Measurements from ENCODE around the gene AFF3. TPM values are rescaled to one million over a fixed set of nuclear protein-coding genes. Genes with fewer than 3 reads are reported as not detected.

Gene AFF3
- total RNA-seq, 1 experiment from 2014 or later, result not detected

DNA sequence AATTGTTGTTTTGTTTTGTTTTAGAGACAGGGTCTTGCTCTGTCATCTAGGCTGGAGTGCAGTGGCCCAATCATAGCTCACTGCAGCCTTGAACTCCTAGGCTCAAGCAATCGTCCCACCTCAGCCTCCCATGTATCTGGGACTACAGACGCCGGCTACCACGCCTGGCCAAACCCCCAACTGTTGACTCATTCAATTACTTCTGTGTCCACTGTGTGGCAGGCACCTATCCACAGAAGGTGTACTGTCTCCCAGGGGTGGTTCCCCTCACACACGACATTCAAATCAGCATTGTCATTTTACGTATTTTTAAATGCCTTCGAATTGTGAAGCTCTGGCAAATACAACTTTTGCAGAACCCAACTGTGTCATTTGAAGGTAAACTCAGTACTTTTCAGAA is 464.6 kb downstream of the AFF3 start:
- no peaks in the 10 kb centered on the region for H3K4me1 ChIP-seq (ENCODE audit: insufficient read depth, low read length, poor library complexity, severe bottlenecking)
- intact Hi-C loops (cut with micrococcal nuclease; ENCODE audit: unreplicated experiment), result no loop called here
- POLR2A ChIA-PET (ENCODE audit: low non-redundant PET), result interaction anchor here (0.7 kb wide), 1 partner anchor 811 kb away, joined by 11 read pairs; no protein-coding TSS in a partner anchor
- no TSS peak for BruUV-seq (replicated peaks)
- no peaks in the 10 kb centered on the region for H3K9me3 ChIP-seq (ENCODE audit: low read depth, low read length, poor library complexity, severe bottlenecking)
- TF ChIP-seq EZH2 (IDR thresholded peaks at IDR 0.05; ENCODE audit: borderline replicate concordance, low read depth, low read length, poor library complexity, severe bottlenecking), result no peak
- TF ChIP-seq, protein P1, sequence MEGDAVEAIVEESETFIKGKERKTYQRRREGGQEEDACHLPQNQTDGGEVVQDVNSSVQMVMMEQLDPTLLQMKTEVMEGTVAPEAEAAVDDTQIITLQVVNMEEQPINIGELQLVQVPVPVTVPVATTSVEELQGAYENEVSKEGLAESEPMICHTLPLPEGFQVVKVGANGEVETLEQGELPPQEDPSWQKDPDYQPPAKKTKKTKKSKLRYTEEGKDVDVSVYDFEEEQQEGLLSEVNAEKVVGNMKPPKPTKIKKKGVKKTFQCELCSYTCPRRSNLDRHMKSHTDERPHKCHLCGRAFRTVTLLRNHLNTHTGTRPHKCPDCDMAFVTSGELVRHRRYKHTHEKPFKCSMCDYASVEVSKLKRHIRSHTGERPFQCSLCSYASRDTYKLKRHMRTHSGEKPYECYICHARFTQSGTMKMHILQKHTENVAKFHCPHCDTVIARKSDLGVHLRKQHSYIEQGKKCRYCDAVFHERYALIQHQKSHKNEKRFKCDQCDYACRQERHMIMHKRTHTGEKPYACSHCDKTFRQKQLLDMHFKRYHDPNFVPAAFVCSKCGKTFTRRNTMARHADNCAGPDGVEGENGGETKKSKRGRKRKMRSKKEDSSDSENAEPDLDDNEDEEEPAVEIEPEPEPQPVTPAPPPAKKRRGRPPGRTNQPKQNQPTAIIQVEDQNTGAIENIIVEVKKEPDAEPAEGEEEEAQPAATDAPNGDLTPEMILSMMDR (conservative IDR thresholded peaks at IDR 0.05; ENCODE audit: low read depth, low read length), result no peak
- DNase-seq (ENCODE audit: low spot score), result no peak
- H3K36me3 ChIP-seq (ENCODE audit: insufficient read depth, low read length, poor library complexity, severe bottlenecking), result no peaks in the 10 kb centered on the region
- no peak overlapping the region for H3K27ac ChIP-seq (ENCODE audit: low read depth, low read length, poor library complexity, severe bottlenecking)
- no peak overlapping the region for H3K4me3 ChIP-seq (ENCODE audit: low read depth, low read length, poor library complexity, severe bottlenecking)
- CTCF ChIA-PET, result no interaction called here
- H3K27me3 ChIP-seq (replicated peaks; ENCODE audit: insufficient read depth, low read depth, low read length, poor library complexity), result peaks cover 2% of the 10 kb centered on the region

GRCh38 chr2:99675130-99675661 is 467.2 kb downstream of the AFF3 start:
- CTCF ChIA-PET, result no interaction called here
- Histone ChIP-seq H3K9me3 (ENCODE audit: low read depth, low read length, poor library complexity, severe bottlenecking) (no peaks in the 10 kb centered on the region), H3K4me1 (ENCODE audit: insufficient read depth, low read length, poor library complexity, severe bottlenecking) (no peaks in the 10 kb centered on the region), H3K4me3 (ENCODE audit: low read depth, low read length, poor library complexity, severe bottlenecking) (no peak overlapping the region), H3K36me3 (ENCODE audit: insufficient read depth, low read length, poor library complexity, severe bottlenecking) (no peaks in the 10 kb centered on the region), H3K27me3 (replicated peaks; ENCODE audit: insufficient read depth, low read depth, low read length, poor library complexity) (peaks cover 8% of the 10 kb centered on the region), H3K27ac (ENCODE audit: low read depth, low read length, poor library complexity, severe bottlenecking) (no peak overlapping the region)
- intact Hi-C loops (cut with micrococcal nuclease; ENCODE audit: unreplicated experiment), result no loop called here
- no peak for DNase-seq (ENCODE audit: low spot score)
- POLR2A ChIA-PET (ENCODE audit: low non-redundant PET), result no interaction called here
- TF ChIP-seq, protein P1 (conservative IDR thresholded peaks at IDR 0.05; ENCODE audit: low read depth, low read length), result no peak
- TF ChIP-seq EZH2 (IDR thresholded peaks at IDR 0.05; ENCODE audit: borderline replicate concordance, low read depth, low read length, poor library complexity, severe bottlenecking), result no peak
- BruUV-seq (replicated peaks), result no TSS peak

DNA sequence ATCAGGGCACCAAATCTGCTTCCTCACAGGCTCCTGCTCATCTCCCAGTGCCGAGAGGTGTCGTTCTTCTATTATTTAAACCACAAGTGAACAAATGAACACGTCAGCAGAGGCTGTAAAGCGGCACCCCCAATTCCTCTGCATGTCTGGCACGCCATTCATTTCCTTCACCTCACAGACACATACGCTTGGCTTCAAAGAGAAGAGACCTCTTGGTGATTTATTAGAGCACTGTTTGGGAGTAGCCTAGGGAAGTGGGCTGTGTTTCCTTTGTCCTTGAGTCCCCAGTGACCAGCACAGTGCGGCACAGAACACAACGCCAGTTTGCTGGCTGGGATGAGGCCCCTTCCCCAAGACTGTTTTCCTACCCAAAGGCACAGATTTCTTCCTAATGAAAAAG is 468.3 kb downstream of the AFF3 start:
- no peaks in the 10 kb centered on the region for H3K36me3 ChIP-seq (ENCODE audit: insufficient read depth, low read length, poor library complexity, severe bottlenecking)
- intact Hi-C loops (cut with micrococcal nuclease; ENCODE audit: unreplicated experiment), result no loop called here
- ChIA-PET POLR2A (ENCODE audit: low non-redundant PET) (no interaction called here), CTCF (no interaction called here)
- H3K4me3 ChIP-seq (ENCODE audit: low read depth, low read length, poor library complexity, severe bottlenecking), result no peak overlapping the region
- H3K4me1 ChIP-seq (ENCODE audit: insufficient read depth, low read length, poor library complexity, severe bottlenecking), result no peaks in the 10 kb centered on the region
- BruUV-seq (replicated peaks), result no TSS peak
- no peak overlapping the region for H3K27ac ChIP-seq (ENCODE audit: low read depth, low read length, poor library complexity, severe bottlenecking)
- DNase-seq (ENCODE audit: low spot score), result no peak
- peaks cover 8% of the 10 kb centered on the region for H3K27me3 ChIP-seq (replicated peaks; ENCODE audit: insufficient read depth, low read depth, low read length, poor library complexity)
- TF ChIP-seq EZH2 (IDR thresholded peaks at IDR 0.05; ENCODE audit: borderline replicate concordance, low read depth, low read length, poor library complexity, severe bottlenecking), result no peak
- TF ChIP-seq, protein P1 (conservative IDR thresholded peaks at IDR 0.05; ENCODE audit: low read depth, low read length), result no peak
- no peaks in the 10 kb centered on the region for H3K9me3 ChIP-seq (ENCODE audit: low read depth, low read length, poor library complexity, severe bottlenecking)

Measured in A673 (cell line).